ENCODE measurements around the gene N4BP2.

The N4BP2 gene

GRCh38 chr4:40194602-40195161, 138.0 kb downstream of the N4BP2 start:
- peak; percentile 95 for FAIRE-seq

- FAIRE-seq: no peak
Observed at GRCh38 chr4:40195182-40196177, 138.8 kb downstream of the N4BP2 start.

- no peak for FAIRE-seq
Observed at GRCh38 chr4:40196272-40196671, 139.6 kb downstream of the N4BP2 start.

GRCh38 chr4:40196724-40197281, 140.2 kb downstream of the N4BP2 start, which contains the start of gene RHOH:
TSS of gene RHOH (plus strand) at chr4:40197031. CDS start at chr4:40243387, 46,356 bp downstream.
- FAIRE-seq: peak; percentile 79

GRCh38 chr4:40197879-40198689, 141.4 kb downstream of the N4BP2 start:
- FAIRE-seq: peak; percentile 50

- no peak for FAIRE-seq
Observed at GRCh38 chr4:40199179-40199670, 142.6 kb downstream of the N4BP2 start.

DNA sequence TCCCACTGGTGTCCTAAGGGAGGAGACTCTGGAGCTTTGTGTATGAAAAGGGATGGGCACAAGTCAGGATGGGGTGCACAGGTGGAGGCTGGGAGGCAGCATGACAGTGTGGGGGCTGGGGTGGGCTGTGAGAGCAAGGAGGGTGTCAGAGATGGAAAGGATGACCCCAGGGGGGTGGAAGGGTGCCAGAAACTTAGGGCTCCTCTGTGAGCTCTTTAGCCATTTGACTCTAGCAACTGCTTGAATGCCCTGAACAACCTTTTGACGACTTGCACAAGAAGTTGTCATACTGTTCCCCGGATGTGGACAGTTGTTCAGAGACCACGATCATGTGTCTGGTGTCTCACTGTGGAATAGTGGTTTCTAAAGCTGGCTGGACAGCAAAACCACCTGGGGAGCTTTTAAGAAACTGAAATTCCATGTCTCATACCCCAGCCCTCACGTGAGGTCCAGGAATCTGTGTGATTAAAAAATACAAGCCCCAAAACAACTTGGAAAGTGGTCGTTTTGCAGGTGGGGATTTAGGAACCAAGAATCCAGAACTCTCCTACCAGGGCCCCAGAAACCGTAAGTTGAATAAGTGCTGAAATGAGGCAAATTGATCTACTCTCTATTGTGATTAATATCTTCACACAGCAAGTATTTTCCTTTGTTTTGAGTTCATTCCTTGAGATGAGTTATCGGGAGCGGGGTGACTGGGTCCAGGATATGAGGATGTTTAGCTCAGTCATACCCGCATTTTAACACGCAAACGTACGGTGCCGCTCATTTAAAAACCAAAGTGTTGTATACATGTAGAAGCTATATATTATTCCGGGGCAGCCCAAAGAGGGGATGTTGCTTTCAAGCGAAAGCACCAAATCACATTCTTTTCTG, 143.6 kb downstream of the N4BP2 start:
- FAIRE-seq: no peak

GRCh38 chr4:40200875-40201801, 144.5 kb downstream of the N4BP2 start:
- FAIRE-seq: peak; percentile 72

GRCh38 chr4:40201898-40202297, 145.2 kb downstream of the N4BP2 start:
- FAIRE-seq: no peak

DNA sequence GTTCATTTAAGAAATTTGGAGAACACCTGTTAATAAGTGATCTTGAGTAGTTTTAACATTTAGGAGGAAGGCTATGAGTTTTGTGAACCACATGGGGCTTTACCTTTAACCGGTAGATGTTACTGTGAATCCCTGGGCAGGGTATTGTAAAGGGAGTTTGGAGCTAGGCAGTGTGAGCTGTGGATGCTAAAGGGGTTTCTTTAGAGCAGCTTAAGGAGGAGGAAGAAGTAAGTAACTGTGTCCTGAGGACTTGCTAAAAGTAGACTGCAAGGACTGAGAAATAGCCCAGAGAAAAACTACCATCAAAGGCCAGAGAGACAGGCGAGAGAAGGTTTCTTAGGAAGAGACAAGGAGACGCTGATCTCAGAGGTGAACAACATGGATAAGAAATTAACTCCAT, 145.8 kb downstream of the N4BP2 start:
- FAIRE-seq: no peak

- no peak for FAIRE-seq
Observed at GRCh38 chr4:40204507-40205258, 148.0 kb downstream of the N4BP2 start.

GRCh38 chr4:40205259-40206198, 148.9 kb downstream of the N4BP2 start:
- FAIRE-seq: no peak

DNA sequence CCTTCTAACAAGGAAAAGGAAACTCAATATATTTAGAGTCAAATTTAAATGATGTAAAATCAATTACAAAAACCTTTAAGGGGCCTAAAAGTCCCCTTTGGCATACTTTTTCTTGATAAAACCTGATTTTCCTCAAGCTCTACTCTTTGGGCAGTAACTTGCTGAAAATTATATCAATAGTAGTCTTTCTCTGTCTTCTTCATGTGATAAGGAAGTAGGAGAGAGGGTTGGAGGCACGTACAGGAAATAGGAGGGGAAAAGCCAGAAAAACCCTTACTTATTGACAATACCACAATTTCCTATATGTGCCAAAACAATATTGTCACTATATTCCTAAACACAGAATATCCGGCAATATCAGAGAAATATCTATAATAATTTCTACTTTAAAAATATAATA, 149.8 kb downstream of the N4BP2 start:
- no peak for FAIRE-seq

All from TTC549 (cell line).